Activated naive CD8-positive, alpha-beta T cell (primary cell): ENCODE measurements around the gene MLNR.

Experiments
- H3K27ac Mint-ChIP-seq: one replicate; pipeline ENCODE4 v1.8.0; 2021; ENCODE audit warnings: mixed read lengths
- H3K27me3 Mint-ChIP-seq: one replicate; pipeline ENCODE4 v1.8.0; 2021; ENCODE audit warnings: mixed read lengths
- H3K36me3 Mint-ChIP-seq: one replicate; pipeline ENCODE4 v1.8.0; 2021; ENCODE audit warnings: mixed read lengths
- H3K4me1 Mint-ChIP-seq: one replicate; pipeline ENCODE4 v1.8.0; 2021; ENCODE audit warnings: low read depth, mixed read lengths
- H3K4me3 Mint-ChIP-seq: one replicate; pipeline ENCODE4 v1.8.0; 2021; ENCODE audit warnings: mild to moderate bottlenecking, mixed read lengths
- H3K9me3 Mint-ChIP-seq: one replicate; pipeline ENCODE4 v1.8.0; 2021; ENCODE audit warnings: low read depth, mixed read lengths

Gene MLNR, protein sequence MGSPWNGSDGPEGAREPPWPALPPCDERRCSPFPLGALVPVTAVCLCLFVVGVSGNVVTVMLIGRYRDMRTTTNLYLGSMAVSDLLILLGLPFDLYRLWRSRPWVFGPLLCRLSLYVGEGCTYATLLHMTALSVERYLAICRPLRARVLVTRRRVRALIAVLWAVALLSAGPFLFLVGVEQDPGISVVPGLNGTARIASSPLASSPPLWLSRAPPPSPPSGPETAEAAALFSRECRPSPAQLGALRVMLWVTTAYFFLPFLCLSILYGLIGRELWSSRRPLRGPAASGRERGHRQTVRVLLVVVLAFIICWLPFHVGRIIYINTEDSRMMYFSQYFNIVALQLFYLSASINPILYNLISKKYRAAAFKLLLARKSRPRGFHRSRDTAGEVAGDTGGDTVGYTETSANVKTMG

DNA sequence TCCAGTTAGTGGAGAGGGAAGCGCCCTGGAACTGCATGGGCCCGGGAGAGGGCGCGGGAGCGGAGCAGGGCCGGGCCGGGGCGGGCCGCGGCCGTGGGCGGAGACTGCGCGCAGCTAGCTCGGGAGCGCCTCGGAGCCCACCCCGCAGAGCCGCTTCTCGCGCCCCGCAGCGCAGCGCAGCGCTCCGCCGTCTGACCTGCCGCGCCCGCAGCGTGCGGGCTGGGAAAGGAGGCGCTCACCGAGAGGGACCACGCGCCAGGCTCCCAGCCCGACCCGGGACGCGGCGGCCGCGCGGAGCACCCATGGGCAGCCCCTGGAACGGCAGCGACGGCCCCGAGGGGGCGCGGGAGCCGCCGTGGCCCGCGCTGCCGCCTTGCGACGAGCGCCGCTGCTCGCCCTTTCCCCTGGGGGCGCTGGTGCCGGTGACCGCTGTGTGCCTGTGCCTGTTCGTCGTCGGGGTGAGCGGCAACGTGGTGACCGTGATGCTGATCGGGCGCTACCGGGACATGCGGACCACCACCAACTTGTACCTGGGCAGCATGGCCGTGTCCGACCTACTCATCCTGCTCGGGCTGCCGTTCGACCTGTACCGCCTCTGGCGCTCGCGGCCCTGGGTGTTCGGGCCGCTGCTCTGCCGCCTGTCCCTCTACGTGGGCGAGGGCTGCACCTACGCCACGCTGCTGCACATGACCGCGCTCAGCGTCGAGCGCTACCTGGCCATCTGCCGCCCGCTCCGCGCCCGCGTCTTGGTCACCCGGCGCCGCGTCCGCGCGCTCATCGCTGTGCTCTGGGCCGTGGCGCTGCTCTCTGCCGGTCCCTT, at the start of gene MLNR:
TSS of gene MLNR (plus strand) at position 303 of the 820 bp plus-strand sequence. CDS start at position 303, 0 bp downstream.
- H3K27me3 Mint-ChIP-seq = peaks cover 43% of the 10 kb centered on the region
- H3K27ac Mint-ChIP-seq = no peak within 1 kb of the TSS

DNA sequence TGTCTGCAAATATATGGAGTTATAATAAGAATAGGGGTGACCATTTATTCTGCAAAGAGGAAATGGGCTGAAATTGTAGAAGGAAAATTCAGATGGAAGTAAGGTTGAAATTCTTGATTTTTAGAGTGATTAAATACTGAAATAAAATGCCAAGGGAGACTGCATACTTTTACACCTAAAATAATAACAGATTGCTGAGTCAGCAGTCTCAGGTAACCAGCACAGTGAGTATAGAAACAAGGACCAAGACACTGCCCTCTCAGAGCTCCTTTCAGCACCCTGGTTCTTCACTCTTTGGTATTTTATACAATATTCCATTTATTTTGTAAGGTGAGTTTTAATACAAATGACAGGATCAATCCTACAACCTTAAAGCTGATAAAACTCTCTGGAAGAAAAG, 48.8 kb upstream of the MLNR start:
- H3K9me3 Mint-ChIP-seq = no peaks in the 10 kb centered on the region
- H3K27me3 Mint-ChIP-seq = no peaks in the 10 kb centered on the region
- H3K27ac Mint-ChIP-seq = no peak overlapping the region
- H3K36me3 Mint-ChIP-seq = peaks cover 21% of the 10 kb centered on the region
- H3K4me1 Mint-ChIP-seq = peaks cover 1% of the 10 kb centered on the region
- H3K4me3 Mint-ChIP-seq = no peak overlapping the region

More for the DNA sequence above, at the start of gene MLNR:
- Mint-ChIP-seq H3K9me3 (no peaks in the 10 kb centered on the region), H3K4me3 (peak within 1 kb of the TSS; percentile 80), H3K4me1 (peaks cover 8% of the 10 kb centered on the region), H3K36me3 (no peaks in the 10 kb centered on the region)

DNA sequence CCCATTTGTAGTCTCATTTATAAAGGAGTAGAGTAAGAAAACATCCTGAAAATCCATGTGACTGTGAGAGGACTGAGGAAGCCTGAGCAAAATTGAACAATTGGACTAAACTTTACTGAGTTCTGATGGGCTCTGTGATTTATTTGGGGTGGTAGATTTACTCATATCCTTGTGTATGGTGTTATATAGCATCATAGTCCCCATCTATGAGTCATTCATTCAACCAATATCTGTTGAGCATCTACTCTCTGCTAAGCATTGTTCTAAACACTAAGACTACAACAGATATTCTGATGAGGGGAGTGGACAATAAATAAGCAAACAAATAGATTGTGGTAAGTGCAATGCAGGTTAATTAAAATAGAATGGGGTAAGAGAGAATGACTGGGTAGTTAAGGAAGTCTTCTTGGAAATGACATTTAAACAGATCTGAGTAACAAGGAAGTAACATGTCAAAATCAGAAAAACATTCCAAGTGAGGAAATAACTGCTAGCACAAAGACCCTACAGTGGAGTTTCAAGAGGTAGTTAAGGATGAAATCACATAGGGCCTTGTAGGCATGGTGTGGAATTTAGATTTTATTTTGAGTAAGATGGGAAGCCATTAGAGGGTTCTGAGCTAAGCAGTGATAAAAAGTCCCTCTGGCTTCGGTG, 36.3 kb upstream of the MLNR start:
- H3K27me3 Mint-ChIP-seq = no peaks in the 10 kb centered on the region

GRCh38 chr13:49184621-49185020, 35.5 kb upstream of the MLNR start:
- Mint-ChIP-seq H3K36me3 (peaks cover 21% of the 10 kb centered on the region), H3K27ac (no peak overlapping the region), H3K27me3 (no peaks in the 10 kb centered on the region), H3K4me3 (no peak overlapping the region), H3K9me3 (no peaks in the 10 kb centered on the region), H3K4me1 (peaks cover 5% of the 10 kb centered on the region)

More for the DNA sequence above, 36.3 kb upstream of the MLNR start:
- no peak overlapping the region for H3K4me3 Mint-ChIP-seq
- peaks cover 5% of the 10 kb centered on the region for H3K4me1 Mint-ChIP-seq
- H3K36me3 Mint-ChIP-seq = peaks cover 23% of the 10 kb centered on the region
- no peak overlapping the region for H3K27ac Mint-ChIP-seq
- no peaks in the 10 kb centered on the region for H3K9me3 Mint-ChIP-seq

GRCh38 chr13:49185264-49185663, 34.9 kb upstream of the MLNR start:
- peaks cover 19% of the 10 kb centered on the region for H3K36me3 Mint-ChIP-seq
- H3K27me3 Mint-ChIP-seq = no peaks in the 10 kb centered on the region
- peaks cover 5% of the 10 kb centered on the region for H3K4me1 Mint-ChIP-seq
- peak overlapping the region; percentile 37 for H3K27ac Mint-ChIP-seq
- no peak overlapping the region for H3K4me3 Mint-ChIP-seq
- no peaks in the 10 kb centered on the region for H3K9me3 Mint-ChIP-seq

DNA sequence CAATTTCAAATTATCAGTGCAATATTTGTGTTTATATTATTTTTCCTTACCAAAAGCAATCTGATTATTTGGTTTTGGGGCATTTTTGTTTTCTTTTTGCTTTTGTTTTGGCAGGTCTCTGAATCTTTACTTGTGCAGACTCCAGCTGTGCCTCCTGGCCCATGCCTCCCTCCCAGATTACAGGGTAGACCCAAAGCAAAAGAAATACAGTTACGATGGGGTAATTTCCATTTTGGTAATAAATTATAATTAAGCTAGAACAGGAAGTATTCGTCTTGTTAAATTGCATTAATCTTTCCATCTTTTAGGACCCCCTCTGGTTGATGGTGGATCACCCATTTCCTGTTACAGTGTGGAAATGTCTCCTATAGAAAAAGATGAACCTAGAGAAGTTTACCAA, 29.2 kb upstream of the MLNR start:
- H3K27me3 Mint-ChIP-seq = no peaks in the 10 kb centered on the region
- peaks cover 17% of the 10 kb centered on the region for H3K36me3 Mint-ChIP-seq
- no peak overlapping the region for H3K27ac Mint-ChIP-seq
- no peak overlapping the region for H3K4me3 Mint-ChIP-seq
- peaks cover 6% of the 10 kb centered on the region for H3K4me1 Mint-ChIP-seq
- H3K9me3 Mint-ChIP-seq = no peaks in the 10 kb centered on the region

- Mint-ChIP-seq H3K36me3 (peaks cover 16% of the 10 kb centered on the region), H3K4me1 (no peaks in the 10 kb centered on the region), H3K27me3 (no peaks in the 10 kb centered on the region), H3K9me3 (no peaks in the 10 kb centered on the region), H3K27ac (no peak overlapping the region), H3K4me3 (no peak overlapping the region)
Observed at GRCh38 chr13:49206641-49207040, 13.5 kb upstream of the MLNR start.

- H3K9me3 Mint-ChIP-seq = no peaks in the 10 kb centered on the region
- H3K27ac Mint-ChIP-seq = no peak overlapping the region
- peaks cover 17% of the 10 kb centered on the region for H3K36me3 Mint-ChIP-seq
- H3K4me1 Mint-ChIP-seq = no peaks in the 10 kb centered on the region
- H3K4me3 Mint-ChIP-seq = no peak overlapping the region
- no peaks in the 10 kb centered on the region for H3K27me3 Mint-ChIP-seq
Observed at GRCh38 chr13:49208619-49209018, 11.5 kb upstream of the MLNR start.

DNA sequence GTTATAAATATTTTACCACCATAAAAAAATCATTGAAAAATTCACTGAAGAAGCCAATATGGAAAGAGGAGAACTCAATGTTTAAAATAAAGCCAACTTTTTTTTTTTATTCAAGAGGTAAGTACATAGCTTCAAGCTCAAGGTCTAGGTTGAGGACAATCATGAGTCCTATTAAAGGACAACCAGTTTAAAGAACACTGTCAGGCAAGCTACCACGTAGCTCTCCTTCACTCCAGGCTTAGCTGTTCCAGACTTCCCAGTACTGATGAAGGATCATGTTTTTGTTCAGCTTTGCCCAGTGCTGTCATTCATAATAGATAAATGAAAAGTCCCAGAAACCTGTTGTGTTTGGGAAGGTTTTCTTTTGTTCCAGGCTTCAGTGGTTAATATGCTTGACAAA, 10.0 kb upstream of the MLNR start:
- Mint-ChIP-seq H3K27me3 (no peaks in the 10 kb centered on the region), H3K36me3 (peaks cover 13% of the 10 kb centered on the region), H3K4me3 (no peak overlapping the region), H3K9me3 (no peaks in the 10 kb centered on the region), H3K27ac (no peak overlapping the region), H3K4me1 (peaks cover 9% of the 10 kb centered on the region)

DNA sequence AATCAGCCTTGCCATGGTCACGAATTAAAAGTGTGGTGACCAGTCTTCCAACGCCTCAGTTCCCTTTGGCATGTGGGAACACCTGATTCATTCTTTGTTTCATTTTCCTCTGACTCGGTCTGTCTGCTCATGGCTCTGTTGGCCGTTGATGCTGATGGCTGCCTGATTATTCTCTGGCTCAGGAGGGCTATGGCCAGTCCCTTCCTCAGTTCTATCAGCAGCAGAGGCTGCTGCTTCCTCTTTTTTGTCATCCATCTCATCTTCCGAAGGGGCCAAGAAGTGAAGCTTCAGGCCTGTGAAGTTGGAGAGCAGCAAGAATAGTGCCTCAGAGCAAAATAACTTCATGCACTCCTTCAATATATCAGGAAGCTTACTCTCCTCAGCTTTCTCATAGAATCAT, 9.5 kb upstream of the MLNR start:
- no peaks in the 10 kb centered on the region for H3K9me3 Mint-ChIP-seq
- no peak overlapping the region for H3K27ac Mint-ChIP-seq
- peaks cover 12% of the 10 kb centered on the region for H3K4me1 Mint-ChIP-seq
- peaks cover 11% of the 10 kb centered on the region for H3K36me3 Mint-ChIP-seq
- no peak overlapping the region for H3K4me3 Mint-ChIP-seq
- no peaks in the 10 kb centered on the region for H3K27me3 Mint-ChIP-seq

DNA sequence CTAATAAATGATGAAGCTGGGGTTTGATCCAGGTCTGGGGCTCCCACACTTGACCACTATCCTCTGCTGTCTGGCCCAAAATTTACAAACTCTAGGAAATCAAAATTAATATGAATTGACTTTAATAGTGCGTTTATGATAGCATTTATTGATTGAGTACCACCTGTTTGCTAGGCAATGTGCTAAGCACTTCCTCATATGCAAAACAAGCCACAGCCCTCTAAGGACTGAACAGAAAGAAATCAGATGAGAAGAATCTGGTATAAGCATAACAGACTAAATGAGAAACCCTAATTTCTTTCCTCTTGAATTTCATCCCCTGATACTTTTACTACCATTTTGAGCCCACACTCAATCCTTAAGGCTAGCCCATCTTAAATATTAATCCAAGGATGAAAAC, 6.6 kb upstream of the MLNR start:
- Mint-ChIP-seq H3K27me3 (peaks cover 12% of the 10 kb centered on the region), H3K36me3 (peaks cover 7% of the 10 kb centered on the region), H3K4me3 (no peak overlapping the region), H3K9me3 (no peaks in the 10 kb centered on the region), H3K4me1 (peaks cover 15% of the 10 kb centered on the region), H3K27ac (no peak overlapping the region)

DNA sequence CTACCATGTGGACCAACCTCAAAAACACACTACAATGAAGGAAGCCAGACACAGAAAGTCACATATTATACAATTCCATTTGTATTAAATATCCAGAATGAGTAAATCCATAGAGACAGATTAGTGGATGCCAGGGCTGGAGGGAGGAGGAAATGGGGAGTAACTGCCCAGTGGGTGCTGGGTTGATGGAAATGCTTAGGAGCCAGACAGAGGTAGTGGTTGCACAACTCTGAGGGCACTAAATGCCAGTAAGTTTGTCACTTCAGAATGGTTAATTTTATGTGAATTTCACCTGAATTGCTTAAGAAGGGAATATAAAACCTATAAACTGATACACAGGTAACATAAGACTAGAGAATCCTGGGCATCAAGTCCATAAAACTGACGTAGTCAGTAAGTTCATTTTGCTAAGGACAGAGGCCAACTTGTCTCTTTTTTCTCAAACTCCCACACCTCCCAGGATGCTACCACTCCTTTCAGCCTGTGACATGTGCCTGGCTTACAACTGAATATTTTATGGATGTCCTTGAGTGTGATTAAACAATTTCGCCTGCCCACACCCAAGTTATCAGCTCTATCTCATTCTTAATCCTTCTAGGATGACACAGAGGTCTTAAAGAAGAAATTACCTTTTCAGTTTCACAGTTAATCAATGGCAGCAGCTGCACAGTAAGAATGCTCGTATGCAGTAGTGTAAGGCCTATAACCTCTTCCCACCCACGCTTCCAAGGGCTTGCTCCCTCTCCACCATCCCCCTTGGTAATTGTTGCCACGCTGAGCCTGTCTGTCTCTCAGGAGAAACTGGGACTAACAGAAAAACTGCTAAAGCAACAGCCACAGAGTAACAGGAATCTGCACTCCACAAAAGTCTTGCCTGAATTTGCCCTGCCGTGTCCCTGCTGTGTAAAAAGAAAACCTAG, 5.9 kb upstream of the MLNR start:
- no peaks in the 10 kb centered on the region for H3K9me3 Mint-ChIP-seq
- no peak overlapping the region for H3K4me3 Mint-ChIP-seq
- H3K4me1 Mint-ChIP-seq = peaks cover 15% of the 10 kb centered on the region

DNA sequence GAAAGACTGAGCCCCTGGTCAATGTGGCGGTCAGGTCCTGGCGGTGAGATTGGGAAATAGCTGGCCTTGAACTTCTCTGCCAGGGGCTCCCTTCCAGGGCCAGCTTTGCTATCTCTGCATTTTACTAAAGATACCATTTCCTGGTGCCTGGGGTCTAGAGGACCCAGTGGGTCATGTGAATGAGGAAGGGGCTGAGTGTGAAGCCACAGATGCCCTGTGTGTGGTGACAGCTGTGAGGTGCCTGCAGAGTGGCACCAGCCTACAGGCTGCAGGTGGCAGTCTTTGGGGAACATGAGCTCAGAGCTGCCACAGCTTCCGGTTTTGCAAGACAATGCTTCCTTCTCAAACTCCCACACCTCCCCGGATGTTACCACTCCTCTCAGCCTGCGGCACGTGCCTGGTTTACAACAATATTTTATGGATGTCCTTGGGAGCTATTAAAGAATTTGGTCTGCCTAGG, 5.2 kb upstream of the MLNR start:
- Mint-ChIP-seq H3K27me3 (peaks cover 23% of the 10 kb centered on the region), H3K4me1 (peaks cover 17% of the 10 kb centered on the region), H3K27ac (peak overlapping the region; percentile 48), H3K36me3 (peaks cover 7% of the 10 kb centered on the region), H3K9me3 (no peaks in the 10 kb centered on the region), H3K4me3 (no peak overlapping the region)

More for the DNA sequence above, 5.9 kb upstream of the MLNR start:
- H3K27ac Mint-ChIP-seq = peak overlapping the region; percentile 48
- H3K27me3 Mint-ChIP-seq = peaks cover 18% of the 10 kb centered on the region
- H3K36me3 Mint-ChIP-seq = peaks cover 7% of the 10 kb centered on the region

- Mint-ChIP-seq H3K36me3 (peaks cover 4% of the 10 kb centered on the region), H3K4me3 (no peak overlapping the region), H3K9me3 (no peaks in the 10 kb centered on the region), H3K27me3 (peaks cover 24% of the 10 kb centered on the region), H3K4me1 (peaks cover 17% of the 10 kb centered on the region), H3K27ac (no peak overlapping the region)
Observed at GRCh38 chr13:49216334-49216733, 3.8 kb upstream of the MLNR start.
